ENCODE results near the gene CLECL1.

DNA sequence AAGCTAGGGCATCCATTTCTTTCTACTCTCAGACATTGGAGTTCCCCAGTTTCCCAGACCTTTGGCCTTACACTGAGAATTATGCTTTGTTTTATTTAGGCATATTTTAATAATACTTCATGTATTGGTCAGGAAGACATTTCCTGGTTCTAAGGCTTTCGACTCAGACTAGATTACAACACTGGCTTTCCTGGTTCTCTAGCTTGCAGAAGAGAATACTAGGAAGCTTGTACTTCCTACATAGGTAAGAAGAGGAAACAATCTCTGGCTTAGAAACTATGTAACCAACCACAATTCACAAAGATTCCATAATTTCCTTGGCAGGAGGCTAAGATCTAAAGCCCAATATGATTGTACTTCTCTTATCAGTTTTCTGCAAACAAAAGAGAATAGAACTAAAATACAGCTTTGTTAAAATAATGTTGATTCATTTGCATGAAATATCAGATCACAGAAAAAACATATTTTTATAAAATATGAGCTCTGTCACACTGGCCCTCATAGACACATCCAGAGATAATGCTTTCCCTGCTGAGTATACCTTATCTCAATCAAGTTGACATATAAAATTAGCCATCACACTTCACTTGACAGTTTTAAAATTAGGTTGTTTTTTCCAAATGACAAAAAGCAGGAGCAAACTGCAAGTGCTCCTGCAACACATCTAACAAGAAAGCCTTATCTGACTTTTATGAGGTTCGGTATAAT, 32.8 kb downstream of the CLECL1 start:
- TF ChIP-seq POLR2A (IDR thresholded peaks at IDR 0.05; ENCODE audit: low read depth) (no peak), POLR2AphosphoS5 (IDR thresholded peaks at IDR 0.05) (no peak)
- TF ChIP-seq, protein P1, sequence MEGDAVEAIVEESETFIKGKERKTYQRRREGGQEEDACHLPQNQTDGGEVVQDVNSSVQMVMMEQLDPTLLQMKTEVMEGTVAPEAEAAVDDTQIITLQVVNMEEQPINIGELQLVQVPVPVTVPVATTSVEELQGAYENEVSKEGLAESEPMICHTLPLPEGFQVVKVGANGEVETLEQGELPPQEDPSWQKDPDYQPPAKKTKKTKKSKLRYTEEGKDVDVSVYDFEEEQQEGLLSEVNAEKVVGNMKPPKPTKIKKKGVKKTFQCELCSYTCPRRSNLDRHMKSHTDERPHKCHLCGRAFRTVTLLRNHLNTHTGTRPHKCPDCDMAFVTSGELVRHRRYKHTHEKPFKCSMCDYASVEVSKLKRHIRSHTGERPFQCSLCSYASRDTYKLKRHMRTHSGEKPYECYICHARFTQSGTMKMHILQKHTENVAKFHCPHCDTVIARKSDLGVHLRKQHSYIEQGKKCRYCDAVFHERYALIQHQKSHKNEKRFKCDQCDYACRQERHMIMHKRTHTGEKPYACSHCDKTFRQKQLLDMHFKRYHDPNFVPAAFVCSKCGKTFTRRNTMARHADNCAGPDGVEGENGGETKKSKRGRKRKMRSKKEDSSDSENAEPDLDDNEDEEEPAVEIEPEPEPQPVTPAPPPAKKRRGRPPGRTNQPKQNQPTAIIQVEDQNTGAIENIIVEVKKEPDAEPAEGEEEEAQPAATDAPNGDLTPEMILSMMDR (IDR thresholded peaks at IDR 0.05): no peak
